ENCODE results near the gene PYHIN1. TPM values are rescaled to one million over a fixed set of nuclear protein-coding genes. Genes with fewer than 3 reads are reported as not detected.

The PYHIN1 gene
- total RNA-seq, 1 donor from 2014 or later: not detected

GRCh38 chr1:158992787-158993312 is 61.5 kb downstream of the PYHIN1 start:
- H3K4me3 ChIP-seq (ENCODE audit: low read depth, low read length): no peak overlapping the region
- no peak for DNase-seq (ENCODE audit: low read depth)
- TF ChIP-seq CTCF (conservative IDR thresholded peaks at IDR 0.05; ENCODE audit: low read depth, low read length): no peak

GRCh38 chr1:158996998-158997397 is 65.6 kb downstream of the PYHIN1 start:
- no peak for DNase-seq (ENCODE audit: low read depth)
- no peak for TF ChIP-seq CTCF (conservative IDR thresholded peaks at IDR 0.05; ENCODE audit: low read depth, low read length)
- no peak overlapping the region for H3K4me3 ChIP-seq (ENCODE audit: low read depth, low read length)

- no peak for DNase-seq (ENCODE audit: low read depth)
- H3K4me3 ChIP-seq (ENCODE audit: low read depth, low read length): peak overlapping the region; percentile 63
- TF ChIP-seq CTCF (conservative IDR thresholded peaks at IDR 0.05; ENCODE audit: low read depth, low read length): no peak
Observed at GRCh38 chr1:158998037-158998780, 66.9 kb downstream of the PYHIN1 start.

GRCh38 chr1:158998781-158999161 is 67.4 kb downstream of the PYHIN1 start:
- TF ChIP-seq CTCF (conservative IDR thresholded peaks at IDR 0.05; ENCODE audit: low read depth, low read length): peak; percentile 86
- H3K4me3 ChIP-seq (ENCODE audit: low read depth, low read length): peak overlapping the region; percentile 63
- no peak for DNase-seq (ENCODE audit: low read depth)

- peak overlapping the region; percentile 63 for H3K4me3 ChIP-seq (ENCODE audit: low read depth, low read length)
- TF ChIP-seq CTCF (conservative IDR thresholded peaks at IDR 0.05; ENCODE audit: low read depth, low read length): no peak
- peak; percentile 70 for DNase-seq (ENCODE audit: low read depth)
Observed at GRCh38 chr1:158999316-159000069, 68.1 kb downstream of the PYHIN1 start.

GRCh38 chr1:159000070-159000409 is 68.7 kb downstream of the PYHIN1 start:
- peak overlapping the region; percentile 63 for H3K4me3 ChIP-seq (ENCODE audit: low read depth, low read length)
- no peak for TF ChIP-seq CTCF (conservative IDR thresholded peaks at IDR 0.05; ENCODE audit: low read depth, low read length)
- DNase-seq (ENCODE audit: low read depth): no peak
